SHP77 (cell line): ENCODE measurements around the gene TRPM2.
"Not testable (repeated sequence)": the region's sequence is repeated elsewhere in the genome, so short reads cannot be mapped to it uniquely, and the experiment has no call there.

Source experiments
- DNase-seq, 2 experiments: peaks; one replicate each; lab custom pipeline; 2025; lab: John Stamatoyannopoulos, UW

Gene TRPM2

DNA sequence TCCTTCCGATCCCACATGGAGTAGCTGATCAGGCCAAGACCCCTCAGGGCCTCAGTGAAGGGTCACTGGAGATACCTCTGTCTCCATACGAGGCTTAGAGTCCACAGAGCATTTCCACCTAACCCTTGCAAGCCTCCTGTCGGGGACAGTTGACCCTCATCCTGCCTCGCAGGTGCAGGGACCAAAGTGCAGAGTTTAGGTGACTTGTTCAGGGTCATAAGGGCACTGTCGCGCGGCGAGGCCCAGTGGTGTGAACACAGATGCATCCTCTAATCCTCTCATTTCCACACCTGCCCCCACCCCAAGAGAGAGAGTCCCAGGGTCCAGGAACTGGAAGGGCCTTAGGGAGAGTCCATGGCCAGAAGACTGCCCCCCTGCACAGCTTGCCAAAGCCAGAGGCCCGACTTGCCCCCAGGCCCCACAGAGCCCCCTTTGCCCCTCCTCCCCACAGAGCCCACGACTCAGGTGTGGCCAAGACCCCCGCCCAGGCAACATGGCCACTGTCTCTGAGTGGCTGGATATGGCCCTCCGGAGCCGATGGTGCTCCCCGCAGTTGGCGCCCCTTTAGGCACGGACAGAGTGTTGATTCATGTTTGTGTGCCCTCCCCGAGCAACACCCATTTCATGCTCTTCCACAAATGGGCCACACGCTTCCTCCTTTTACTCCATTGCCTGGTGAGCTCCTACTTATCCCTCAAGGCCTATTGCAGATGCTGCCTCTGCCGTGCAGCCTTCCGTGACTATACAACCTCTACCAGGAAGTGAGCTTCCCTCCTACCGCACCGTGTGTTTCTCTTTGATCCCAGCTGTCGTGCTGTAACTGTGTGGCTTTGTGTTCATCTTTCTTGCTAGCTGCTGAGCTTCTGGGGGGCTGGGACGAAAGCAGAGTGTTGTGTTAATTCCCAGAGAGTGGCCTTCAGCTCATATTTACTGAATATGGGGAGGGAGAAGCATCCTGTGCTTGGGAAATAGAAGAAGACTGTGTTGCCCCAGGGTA, 1.7 kb downstream of the TRPM2 start:
- DNase-seq: no peak

GRCh38 chr21:44356160-44356559, 2.7 kb downstream of the TRPM2 start:
- no peak for DNase-seq

- DNase-seq: no peak
Observed at GRCh38 chr21:44356636-44357035, 3.2 kb downstream of the TRPM2 start.

- no peak for DNase-seq
Observed at GRCh38 chr21:44357064-44357837, 3.8 kb downstream of the TRPM2 start.

DNA sequence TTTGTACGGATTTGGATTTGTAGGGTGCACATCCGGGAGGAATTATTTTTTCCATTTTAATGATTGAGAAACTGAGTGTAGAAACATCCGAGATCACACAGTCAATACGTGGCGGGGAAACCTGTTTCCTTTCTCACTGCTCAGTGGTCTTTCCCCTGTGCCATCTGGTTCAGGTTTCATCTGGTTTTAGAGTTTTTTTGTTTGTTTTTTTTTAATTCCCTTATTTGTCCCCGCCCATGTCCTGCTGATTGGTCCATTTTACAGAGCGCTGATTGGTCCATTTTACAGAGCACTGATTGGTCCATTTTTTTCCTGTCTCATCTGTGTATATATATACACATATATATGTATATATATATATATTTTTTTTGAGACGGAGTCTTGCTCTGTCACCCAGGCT, 6.0 kb downstream of the TRPM2 start:
- DNase-seq: no peak

- DNase-seq: no peak
Observed at GRCh38 chr21:44360159-44360558, 6.7 kb downstream of the TRPM2 start.

- not testable (repeated sequence) for DNase-seq
Observed at GRCh38 chr21:44361903-44362302, 8.5 kb downstream of the TRPM2 start.

- DNase-seq: no peak
Observed at GRCh38 chr21:44363278-44363677, 9.9 kb downstream of the TRPM2 start.

DNA sequence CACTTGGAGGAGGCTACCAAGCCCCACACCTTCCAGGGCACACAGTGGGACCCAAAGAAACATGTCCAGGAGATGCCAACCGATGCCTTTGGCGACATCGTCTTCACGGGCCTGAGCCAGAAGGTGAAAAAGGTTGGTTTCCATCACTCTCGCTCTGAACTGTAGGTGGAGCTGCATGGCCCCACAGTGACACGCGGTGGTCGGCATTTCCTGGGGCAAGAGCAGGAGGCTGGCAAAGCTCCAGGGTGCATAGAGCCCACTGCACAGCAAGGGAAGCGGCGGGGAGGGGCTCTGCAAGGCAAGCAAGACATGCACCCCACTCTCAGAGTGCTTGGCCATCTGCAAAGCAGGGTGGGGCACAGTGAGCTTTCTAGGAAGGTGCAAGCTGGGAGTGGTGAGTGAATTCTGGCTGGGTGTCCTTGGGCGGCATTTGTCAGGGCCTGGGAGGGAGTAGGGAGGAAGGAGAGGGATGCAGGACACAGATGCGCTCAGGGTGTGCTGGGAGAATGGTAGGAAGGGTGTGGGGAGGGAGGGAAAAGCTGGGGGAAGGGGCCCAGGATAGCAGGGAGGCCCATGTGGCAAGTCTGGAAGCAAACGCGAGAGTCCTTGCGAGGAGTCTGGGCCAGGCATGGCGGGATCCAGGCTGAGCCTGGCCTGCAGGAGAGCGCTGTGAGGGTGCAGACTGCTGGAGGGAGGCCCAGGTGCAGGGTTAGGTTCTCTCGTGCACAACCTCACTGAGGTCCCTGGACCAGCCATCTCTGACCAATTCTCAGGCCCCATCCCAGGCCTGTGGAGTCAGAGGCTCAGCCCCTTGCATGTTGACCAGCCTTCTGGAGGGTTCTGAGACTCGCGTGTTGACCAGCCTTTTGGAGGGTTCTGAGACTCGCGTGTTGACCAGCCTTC, 11.0 kb downstream of the TRPM2 start:
- DNase-seq: no peak

DNA sequence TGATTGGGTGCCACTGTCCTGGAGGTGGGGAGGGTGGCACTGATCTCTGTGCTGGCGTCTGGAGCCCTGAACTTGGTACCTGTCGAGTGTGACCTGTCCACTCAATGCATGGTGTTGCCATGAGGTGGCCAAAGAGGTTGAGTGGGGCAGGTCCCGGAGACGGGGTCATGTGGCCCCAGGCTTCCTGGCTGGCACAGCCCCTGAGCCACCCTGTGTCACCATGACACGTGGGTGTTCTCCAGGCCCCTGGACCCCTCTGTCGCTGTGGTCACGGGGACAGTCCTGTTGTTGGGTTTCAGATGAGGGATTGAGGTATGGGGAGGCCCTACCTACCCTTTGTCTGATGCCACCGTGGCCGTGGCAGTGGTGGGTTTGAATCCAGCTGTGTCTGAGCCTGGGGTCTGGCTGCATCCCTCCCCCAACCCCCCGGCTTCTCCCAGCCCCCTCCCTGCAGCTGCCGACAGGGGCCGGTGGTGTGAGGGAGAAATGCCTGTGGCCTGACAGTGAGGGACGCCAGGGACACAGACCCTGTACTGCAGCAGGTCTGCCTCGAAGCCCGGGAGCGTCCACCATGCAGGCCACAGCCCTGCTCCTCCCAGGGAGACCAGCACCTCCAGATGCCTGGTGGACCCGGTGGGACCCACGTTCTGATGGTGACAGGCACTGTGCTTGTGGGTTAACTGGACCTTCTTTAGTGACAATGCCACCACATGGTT, 12.0 kb downstream of the TRPM2 start:
- DNase-seq: no peak

- DNase-seq: no peak
Observed at GRCh38 chr21:44365967-44366585, 12.7 kb downstream of the TRPM2 start.

DNA sequence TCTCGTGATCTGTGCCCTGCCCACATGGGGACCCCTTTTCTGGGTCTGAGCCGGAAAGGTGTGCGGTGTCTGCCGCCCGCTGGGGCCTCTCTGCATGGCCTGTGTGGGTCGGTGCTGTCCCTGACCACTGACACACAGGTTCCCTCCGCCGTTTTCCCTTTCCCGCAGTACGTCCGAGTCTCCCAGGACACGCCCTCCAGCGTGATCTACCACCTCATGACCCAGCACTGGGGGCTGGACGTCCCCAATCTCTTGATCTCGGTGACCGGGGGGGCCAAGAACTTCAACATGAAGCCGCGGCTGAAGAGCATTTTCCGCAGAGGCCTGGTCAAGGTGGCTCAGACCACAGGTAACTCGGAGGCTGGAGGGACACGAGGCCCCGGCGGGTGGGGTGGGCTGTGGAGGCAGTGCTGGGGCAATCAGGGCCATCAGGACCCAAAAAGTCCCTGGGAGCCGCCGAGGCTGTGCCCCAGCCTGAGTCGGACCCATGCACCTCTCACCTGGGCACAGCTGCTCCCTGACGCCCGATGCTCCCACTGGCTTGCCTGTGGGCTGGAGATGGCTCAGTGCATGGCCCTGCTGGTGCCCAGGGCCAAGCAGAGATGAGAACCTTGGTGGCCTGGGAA, 13.3 kb downstream of the TRPM2 start:
- DNase-seq: no peak

DNA sequence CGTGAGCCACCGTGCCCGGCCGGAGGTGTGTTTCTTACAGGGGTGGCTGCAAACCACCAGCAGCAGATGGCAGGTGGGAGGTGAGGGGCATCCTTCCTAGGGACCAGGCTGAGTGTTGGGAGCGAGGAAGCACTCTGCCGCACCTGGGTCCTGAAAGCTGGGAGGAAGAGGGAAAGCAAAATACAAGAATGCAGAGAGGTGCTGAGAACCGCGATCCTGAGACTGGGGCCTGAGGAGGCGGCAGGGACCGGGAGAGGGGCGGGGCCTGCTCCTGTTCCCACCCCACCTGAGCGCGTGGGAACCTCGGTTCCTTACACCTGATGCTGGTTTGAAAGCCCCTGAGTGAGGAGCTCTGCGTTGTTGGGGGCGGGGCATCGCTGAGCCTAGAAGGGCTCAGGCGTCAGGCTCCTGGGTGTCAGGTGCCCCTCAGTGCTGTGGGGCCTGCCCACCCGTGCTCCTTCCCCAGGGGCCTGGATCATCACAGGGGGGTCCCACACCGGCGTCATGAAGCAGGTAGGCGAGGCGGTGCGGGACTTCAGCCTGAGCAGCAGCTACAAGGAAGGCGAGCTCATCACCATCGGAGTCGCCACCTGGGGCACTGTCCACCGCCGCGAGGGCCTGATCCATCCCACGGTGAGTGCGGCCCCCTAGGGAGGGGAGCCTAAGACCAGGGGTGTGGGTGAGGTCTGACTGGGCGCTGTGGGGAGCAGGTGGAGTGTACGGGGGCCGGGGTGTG, 15.5 kb downstream of the TRPM2 start:
- peak; percentile 18 to 24 for DNase-seq

DNA sequence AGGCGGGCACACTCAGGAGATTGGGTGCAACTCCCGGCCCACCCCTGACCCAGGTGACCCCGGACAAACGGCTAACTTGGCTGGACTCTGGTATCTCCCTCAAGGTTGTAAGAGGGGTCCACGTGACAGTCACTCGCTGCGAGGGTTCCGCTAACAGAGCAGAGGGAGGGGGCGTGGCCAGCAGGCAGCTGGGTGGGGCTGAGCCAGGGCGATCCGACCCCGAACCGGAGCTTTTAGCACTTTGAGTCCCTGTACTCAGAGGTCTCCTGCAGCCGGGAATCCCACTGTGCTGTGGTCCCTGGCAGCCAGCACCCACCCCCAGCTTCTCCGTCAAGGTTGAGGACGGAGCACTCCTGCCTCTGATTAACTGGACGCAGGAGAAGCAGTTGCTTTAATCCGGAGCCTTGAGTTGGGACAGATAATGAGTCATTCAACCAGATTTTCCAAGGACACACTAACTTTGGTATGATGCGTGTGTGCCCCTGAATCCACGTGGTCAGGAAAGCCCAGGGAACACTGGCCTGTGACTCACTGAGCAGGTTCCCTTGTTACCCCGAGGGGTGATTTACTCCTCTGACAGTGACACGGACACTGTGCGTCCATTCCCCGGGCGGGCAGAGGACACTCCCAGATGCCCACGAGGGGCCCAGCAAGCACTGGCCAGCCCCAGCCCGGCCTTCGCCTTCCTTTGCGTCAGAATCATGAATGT, 16.8 kb downstream of the TRPM2 start:
- DNase-seq: peak; percentile 14 to 19

DNA sequence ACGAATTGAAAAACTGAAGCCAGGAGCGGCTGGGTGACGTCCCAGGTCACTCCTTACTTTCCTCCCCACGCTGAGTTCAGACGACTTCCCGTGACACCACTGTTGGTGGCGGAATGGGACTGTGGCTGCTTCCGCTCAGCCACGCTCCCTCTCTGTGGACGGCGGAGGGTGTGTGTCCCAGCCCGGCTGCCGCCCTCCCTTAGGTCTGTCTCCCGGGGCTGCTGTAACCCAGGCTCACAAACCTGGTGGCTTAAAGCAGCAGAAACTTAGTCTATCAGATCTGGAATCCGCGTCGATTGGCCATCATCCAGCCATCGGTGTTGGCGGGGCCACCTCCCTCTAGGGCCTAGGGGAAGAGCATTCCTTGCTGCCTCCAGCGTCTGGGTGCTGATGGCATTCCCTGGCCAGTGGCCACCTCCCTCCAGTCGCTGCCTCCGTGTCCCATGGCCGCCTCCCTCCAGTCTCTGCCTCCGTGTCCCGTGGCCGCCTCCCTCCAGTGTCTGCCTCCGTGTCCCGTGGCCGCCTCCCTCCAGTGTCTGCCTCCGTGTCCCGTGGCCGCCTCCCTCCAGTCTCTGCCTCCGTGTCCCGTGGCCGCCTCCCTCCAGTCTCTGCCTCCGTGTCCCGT, 17.5 kb downstream of the TRPM2 start:
- DNase-seq: no peak

GRCh38 chr21:44371596-44371995, 18.2 kb downstream of the TRPM2 start:
- no peak for DNase-seq

GRCh38 chr21:44372616-44373015, 19.2 kb downstream of the TRPM2 start:
- DNase-seq: no peak

GRCh38 chr21:44374601-44375280, 21.3 kb downstream of the TRPM2 start:
- DNase-seq: no peak
